Omental fat pad (tissue), 4 donors: ENCODE measurements around the gene NT5E. TPM values are rescaled to one million over a fixed set of nuclear protein-coding genes. Genes with fewer than 3 reads are reported as not detected.
"Not testable (repeated sequence)": the region's sequence is repeated elsewhere in the genome, so short reads cannot be mapped to it uniquely, and the experiment has no call there.

Experiments used
- ATAC-seq: fragments of 150-250 bp; one replicate; pipeline ENCODE4 v1.9.1; 2016; ENCODE audit warnings: mild to moderate bottlenecking, moderate library complexity; ENCODE audit not compliant: low FRiP score
- DNase-seq: peaks from one replicate; pipeline ENCODE4 v3.0.0-alpha.2; 2019; ENCODE audit warnings: low spot score
- total RNA-seq, 4 donors: library from RNA; depleted of rRNA; stranded (reverse); fragments of >200 nt; gene quantifications; one replicate each; pipeline ENCODE4 v1.1.0, GENCODE V29; 2016
- TF ChIP-seq, protein P1 (sequence below), 3 donors: fragments of 450-650 bp; IDR thresholded peaks; one replicate each; pipeline ENCODE4 v1.5.1; 2016 to 2017; ENCODE audit warnings: antibody characterized with exemption in 3 of 3, mild to moderate bottlenecking in 3 of 3, moderate library complexity in 2 of 3

NT5E gene
- total RNA-seq = 10 to 100 TPM; 11.4 to 28.6 (median 18.2) TPM

DNA sequence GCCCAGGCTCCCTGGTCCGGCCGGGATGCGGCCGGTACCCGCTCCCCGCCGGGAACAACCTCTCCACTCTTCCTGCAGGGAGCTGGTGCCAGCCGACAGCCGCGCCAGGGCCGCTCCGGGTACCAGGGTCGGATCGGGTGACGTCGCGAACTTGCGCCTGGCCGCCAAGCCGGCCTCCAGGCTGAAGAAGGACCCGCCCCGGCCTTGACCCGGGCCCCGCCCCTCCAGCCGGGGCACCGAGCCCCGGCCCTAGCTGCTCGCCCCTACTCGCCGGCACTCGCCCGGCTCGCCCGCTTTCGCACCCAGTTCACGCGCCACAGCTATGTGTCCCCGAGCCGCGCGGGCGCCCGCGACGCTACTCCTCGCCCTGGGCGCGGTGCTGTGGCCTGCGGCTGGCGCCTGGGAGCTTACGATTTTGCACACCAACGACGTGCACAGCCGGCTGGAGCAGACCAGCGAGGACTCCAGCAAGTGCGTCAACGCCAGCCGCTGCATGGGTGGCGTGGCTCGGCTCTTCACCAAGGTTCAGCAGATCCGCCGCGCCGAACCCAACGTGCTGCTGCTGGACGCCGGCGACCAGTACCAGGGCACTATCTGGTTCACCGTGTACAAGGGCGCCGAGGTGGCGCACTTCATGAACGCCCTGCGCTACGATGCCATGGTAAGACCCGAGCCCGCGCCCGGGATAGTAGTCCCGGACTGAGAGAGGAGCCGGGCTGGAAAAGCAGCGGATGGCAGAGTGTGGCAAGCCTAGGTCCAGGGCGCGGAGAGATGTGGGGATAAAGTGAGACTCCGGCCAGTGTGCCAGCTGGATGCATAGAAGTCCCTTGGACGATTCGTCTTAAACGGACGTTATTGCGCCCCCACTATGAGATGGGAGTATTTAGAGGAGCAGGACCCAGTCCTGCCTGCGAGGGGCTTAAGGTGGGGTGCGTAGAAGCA lies at the start of gene NT5E:
TSS of gene NT5E (plus strand) at position 266 of the 942 bp plus-strand sequence. CDS start at position 323, 57 bp downstream.
- DNase-seq (no peak), ATAC-seq (peak; percentile 95)
- TF ChIP-seq, protein P1, sequence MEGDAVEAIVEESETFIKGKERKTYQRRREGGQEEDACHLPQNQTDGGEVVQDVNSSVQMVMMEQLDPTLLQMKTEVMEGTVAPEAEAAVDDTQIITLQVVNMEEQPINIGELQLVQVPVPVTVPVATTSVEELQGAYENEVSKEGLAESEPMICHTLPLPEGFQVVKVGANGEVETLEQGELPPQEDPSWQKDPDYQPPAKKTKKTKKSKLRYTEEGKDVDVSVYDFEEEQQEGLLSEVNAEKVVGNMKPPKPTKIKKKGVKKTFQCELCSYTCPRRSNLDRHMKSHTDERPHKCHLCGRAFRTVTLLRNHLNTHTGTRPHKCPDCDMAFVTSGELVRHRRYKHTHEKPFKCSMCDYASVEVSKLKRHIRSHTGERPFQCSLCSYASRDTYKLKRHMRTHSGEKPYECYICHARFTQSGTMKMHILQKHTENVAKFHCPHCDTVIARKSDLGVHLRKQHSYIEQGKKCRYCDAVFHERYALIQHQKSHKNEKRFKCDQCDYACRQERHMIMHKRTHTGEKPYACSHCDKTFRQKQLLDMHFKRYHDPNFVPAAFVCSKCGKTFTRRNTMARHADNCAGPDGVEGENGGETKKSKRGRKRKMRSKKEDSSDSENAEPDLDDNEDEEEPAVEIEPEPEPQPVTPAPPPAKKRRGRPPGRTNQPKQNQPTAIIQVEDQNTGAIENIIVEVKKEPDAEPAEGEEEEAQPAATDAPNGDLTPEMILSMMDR (IDR thresholded peaks at IDR 0.05) = no peak

DNA sequence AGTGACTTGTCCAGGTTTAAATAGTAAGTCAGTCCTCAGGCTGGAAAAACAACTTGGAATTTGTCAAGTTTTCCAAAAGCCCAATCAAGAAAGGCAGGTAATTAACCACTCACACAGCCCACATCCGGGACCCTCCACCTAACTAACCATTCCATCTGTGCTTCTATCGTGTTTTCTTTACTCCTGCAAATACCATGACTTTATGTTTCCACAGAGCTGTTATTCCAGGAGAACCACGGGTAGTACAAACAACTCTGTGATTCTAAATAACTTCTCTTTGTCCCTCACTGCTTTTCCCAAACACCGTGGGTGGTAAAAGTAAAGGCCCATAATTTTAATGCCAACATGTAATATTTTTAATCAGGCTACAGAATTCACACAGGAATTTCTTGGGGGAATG lies 49.6 kb upstream of the NT5E start:
- no peak for DNase-seq
- ATAC-seq = no peak
- TF ChIP-seq, protein P1 (IDR thresholded peaks at IDR 0.05) = no peak

DNA sequence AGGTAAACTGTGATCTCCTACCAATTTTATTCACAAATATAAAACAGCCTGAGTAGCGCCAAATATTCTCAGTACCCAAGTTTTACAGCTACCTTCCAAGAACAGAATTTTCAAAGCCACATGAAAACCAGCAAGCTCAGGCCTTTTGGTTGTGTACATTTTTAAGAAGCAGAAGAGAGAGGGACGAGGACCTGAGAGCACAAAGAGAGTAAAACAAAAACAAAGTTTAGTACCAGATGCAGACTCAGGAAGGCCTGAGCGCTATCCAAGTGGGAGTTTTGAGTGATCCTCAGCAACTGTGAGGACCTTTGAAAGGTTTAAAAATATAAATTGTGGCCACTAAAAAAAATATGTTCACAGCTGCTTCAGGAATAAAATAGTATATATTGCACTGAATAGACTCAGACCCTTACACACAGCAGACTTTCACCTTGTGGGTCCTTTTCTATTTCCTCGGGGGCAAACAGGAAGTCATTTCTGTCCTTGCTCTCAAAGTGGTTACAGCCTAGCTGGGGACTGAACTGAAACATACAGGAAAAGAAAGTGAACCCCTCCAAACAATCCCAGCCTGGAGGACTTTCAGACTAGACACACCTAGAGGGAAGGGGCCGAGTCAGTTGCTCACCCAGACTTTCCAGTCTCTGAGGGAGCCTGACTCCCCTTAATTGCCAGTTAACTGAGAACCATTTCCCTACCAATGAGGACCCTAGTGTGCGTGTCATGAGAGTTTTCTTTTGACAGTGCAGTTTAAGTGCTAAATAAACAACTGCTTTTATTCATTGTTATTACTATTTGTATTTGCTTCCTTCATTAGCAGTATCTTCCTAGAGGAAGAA lies 48.5 kb upstream of the NT5E start:
- TF ChIP-seq, protein P1 (IDR thresholded peaks at IDR 0.05) = no peak
- ATAC-seq (no peak), DNase-seq (no peak)

DNA sequence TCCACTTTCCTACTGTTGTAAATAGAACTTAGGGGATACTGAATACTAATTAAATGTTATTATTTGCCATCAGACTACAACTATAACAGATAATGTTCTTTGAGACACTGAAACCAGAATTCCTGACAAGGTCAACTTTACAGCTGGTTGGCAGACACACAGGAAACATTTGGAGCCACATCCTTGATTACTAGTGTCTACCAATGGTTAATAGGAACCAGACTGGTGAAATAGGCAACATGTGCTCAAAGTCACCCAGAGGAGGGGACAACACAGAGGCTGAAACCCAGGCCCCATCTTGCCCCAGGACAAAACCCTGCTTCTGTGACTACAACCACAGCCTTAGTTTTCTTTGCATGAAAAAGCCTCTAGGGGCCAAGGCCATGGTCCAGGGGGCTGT lies 47.8 kb upstream of the NT5E start:
- TF ChIP-seq, protein P1 (IDR thresholded peaks at IDR 0.05) = no peak
- ATAC-seq (no peak), DNase-seq (no peak)

DNA sequence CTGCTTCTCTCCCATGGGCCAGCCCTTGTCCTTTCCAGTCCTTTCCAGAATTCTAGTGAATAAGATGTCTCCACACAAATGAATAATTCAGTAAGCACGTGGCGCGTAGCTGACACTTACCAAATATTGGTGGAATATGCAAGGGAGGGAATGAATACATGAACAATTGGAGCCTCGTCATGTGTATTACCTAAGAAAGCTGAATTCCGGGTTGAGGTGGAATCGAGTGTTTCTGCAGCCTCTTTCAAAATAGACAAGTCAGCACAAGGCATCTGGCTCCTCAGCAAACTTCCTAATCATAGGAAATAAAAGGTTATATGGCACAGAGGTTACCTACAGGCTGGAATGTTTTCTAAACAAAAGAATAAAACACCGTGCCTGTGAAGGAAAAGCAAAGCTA lies 47.0 kb upstream of the NT5E start:
- ATAC-seq (no peak), DNase-seq (no peak)
- TF ChIP-seq, protein P1 (IDR thresholded peaks at IDR 0.05) = no peak

DNA sequence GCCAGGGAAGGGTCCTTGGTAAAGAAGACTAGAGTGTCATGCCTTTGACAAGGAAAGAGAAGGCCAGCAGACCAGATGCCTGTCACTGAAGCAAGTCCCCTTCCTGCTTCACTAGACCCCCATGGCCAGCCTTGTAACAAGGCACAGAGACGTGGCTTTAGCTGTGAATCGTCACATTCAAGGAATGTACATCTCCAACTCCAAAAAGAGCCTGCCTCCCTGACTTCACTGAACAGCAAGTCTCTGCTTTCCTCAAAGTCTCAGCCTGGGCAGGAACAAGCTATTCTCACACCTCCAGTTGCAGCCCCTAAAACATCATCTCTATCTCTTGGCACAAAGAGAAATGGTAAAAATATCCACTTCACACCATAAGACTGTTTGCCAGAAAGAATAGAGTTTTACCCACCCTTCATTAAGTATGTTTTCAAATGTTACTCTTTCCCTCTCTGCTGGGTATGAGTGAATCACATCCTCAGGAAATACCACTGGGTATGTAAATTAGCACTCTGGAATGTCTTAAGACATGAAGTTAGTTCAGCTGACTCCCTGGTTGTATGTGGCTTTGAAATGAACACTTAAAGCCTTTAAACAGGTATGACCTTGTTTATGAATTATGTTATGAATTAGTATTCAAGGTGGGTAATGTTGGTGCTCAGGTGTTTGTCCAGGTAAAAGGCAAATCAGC lies 46.4 kb upstream of the NT5E start:
- ATAC-seq (peak; percentile 69), DNase-seq (no peak)
- TF ChIP-seq, protein P1 (IDR thresholded peaks at IDR 0.05) = no peak

DNA sequence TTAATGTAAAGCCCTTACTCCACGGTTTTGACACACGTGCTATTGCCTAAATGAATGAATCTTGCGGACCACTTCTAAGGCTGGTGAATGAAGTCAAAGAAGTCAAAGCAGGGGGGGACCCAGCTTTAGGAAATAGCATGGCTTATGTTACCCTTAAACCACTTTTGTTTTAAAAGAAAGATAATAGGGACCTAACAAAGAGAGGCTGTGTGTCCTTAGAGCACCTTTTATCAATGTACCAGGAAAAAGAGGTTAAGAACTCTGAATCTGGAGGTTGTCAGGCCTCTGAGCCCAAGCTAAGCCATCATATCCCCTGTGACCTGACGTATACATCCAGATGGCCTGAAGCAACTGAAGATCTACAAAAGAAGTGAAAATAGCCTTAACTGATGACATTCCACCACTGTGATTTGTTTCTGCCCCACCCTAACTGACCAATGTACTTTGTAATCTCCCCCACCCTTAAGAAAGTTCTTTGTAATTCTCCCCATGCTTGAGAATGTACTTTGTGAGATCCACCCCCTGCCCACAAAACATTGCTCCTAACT lies 45.8 kb upstream of the NT5E start:
- not testable (repeated sequence) for DNase-seq, ATAC-seq
